ENCODE data around the gene GSK3B. TPM values are rescaled to one million over a fixed set of nuclear protein-coding genes. Genes with fewer than 3 reads are reported as not detected.

Gene GSK3B
- total and polyA plus RNA-seq, 3 experiments from 2014 or later: 20.0 to 38.0 (median 35.7) TPM

DNA sequence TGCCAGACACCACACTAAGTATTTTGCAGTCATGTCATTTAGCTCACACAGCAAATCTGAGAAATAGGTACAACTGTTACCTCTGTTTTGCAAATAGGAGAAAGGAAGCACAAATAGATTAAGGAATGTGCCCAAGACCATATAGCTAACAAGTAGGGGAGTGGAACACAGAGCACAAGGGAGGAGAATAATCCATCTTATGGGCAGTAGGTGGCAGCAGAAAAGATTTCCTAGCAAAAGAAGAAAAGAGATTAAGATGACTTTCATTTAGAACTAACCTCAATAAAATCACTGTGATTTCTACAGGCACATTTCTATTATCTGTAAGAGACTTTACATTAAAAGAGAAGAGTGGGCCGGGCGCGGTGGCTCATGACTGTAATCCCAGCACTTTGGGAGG, 263.2 kb downstream of the GSK3B start:
- no peaks in the 10 kb centered on the region for H3K9me3 ChIP-seq (ENCODE audit: low read length)
- H3K27me3 ChIP-seq (ENCODE audit: insufficient read depth, low read length, poor library complexity, severe bottlenecking): no peaks in the 10 kb centered on the region
- no peaks in the 10 kb centered on the region for H3K36me3 ChIP-seq (ENCODE audit: insufficient read depth, low read length)
- no peak for DNase-seq
- no peak overlapping the region for H3K27ac ChIP-seq (ENCODE audit: low read depth, low read length)
- H3K27me3 Mint-ChIP-seq: no peaks in the 10 kb centered on the region
- ChIA-PET CTCF (interaction anchor here (1.6 kb wide), 1 partner anchor 12 kb away, joined by 4 read pairs; no protein-coding TSS in a partner anchor), POLR2A (no interaction called here)
- H3K4me3 ChIP-seq (ENCODE audit: low read length): no peak overlapping the region
- H3K4me1 Mint-ChIP-seq: peaks cover 14 to 33% (median 19%) of the 10 kb centered on the region in 3 donors
- peaks cover 0 to 15% (median 10%) of the 10 kb centered on the region in 3 donors for H3K36me3 Mint-ChIP-seq
- peak overlapping the region in 2 of 8 donors; percentile 41 to 72 for H3K27ac Mint-ChIP-seq
- no peaks in the 10 kb centered on the region for H3K4me1 ChIP-seq (ENCODE audit: insufficient read depth, low read length)
- no peaks in the 10 kb centered on the region for H3K9me3 Mint-ChIP-seq
- H3K4me3 Mint-ChIP-seq: no peak overlapping the region

DNA sequence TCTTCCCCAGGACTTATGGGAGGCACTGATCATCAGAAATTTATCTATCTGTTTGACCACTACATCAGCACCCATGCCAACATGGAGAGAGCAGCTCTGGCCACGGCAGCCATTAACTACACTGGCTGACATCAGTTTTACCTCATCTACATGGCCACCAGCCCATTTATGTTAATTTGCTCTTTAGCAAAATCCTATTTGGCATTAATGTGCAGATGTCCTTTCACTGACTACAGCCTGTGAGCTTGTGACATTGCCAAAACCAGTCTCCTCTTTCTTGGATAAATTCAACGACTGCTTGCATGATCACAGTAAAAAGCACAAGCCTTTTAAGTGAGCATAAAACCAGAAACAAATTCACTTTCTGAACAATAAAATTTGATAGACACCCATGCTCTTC, 264.8 kb downstream of the GSK3B start:
- no peaks in the 10 kb centered on the region for H3K9me3 Mint-ChIP-seq
- ChIA-PET CTCF (interaction anchor here (1.6 kb wide), 1 partner anchor 10 kb away, joined by 4 read pairs; no protein-coding TSS in a partner anchor), POLR2A (no interaction called here)
- Histone ChIP-seq H3K36me3 (ENCODE audit: insufficient read depth, low read length) (no peaks in the 10 kb centered on the region), H3K4me1 (ENCODE audit: insufficient read depth, low read length) (no peaks in the 10 kb centered on the region), H3K27ac (ENCODE audit: low read depth, low read length) (no peak overlapping the region), H3K27me3 (ENCODE audit: insufficient read depth, low read length, poor library complexity, severe bottlenecking) (no peaks in the 10 kb centered on the region), H3K9me3 (ENCODE audit: low read length) (no peaks in the 10 kb centered on the region), H3K4me3 (ENCODE audit: low read length) (no peak overlapping the region)
- H3K27ac Mint-ChIP-seq: no peak overlapping the region
- H3K27me3 Mint-ChIP-seq: peaks cover 0 to 3% of the 10 kb centered on the region in 2 donors
- H3K4me3 Mint-ChIP-seq: no peak overlapping the region
- no peak for DNase-seq
- peaks cover 13 to 27% (median 14%) of the 10 kb centered on the region in 3 donors for H3K4me1 Mint-ChIP-seq
- H3K36me3 Mint-ChIP-seq: peaks cover 0 to 24% (median 9%) of the 10 kb centered on the region in 3 donors

DNA sequence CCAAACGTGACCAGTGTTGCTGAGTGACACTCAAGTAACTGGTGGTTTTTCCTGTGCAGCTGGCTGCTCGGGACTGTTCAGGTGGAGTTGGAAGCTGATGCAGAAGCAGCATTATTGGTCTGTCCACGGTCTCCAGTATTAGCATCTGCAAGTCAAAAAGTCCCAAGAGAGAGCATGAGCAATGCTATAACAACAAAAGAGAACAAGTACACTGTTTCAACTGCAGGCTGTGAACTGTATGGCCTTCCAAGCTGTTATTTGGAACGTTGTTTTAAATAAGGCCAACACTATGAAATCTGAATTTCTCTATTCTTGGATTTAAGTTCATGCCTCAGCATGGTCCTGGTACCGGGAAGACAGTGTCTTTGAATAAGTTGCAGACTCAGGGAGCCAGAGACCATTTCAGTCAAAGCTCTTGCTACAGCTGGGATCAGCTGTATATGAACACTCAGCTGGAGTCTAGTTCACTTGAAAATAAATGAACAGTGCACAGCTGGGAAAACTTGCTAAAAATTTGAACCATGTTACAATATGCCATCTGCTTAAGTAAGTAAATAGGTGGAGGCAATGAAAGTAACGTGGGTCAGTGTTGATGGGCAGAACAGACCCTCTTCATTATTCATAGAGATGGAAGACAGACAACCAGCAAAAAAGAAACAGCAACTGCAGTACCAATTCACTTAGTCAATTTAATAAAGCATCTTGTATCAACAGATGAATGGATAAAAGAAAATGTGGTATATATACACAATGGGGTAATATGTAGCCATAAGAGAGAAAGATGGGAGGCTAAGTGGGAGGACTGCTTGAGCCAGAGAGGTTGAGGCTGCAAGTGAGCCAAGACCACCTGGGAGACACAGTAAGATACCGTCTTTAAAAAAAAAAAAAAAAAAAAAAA, 267.3 kb downstream of the GSK3B start:
- no peak for DNase-seq
- peaks cover 10 to 16% (median 10%) of the 10 kb centered on the region in 3 donors for H3K4me1 Mint-ChIP-seq
- ChIA-PET POLR2A (interaction anchor here (0.6 kb wide), 1 partner anchor 24 kb away, joined by 3 read pairs; no protein-coding TSS in a partner anchor), CTCF (interaction anchor here (0.7 kb wide), 1 partner anchor 11 kb away, joined by 3 read pairs; no protein-coding TSS in a partner anchor)
- peak overlapping the region in 1 of 8 donors; percentile 83 for H3K27ac Mint-ChIP-seq
- no peaks in the 10 kb centered on the region for H3K27me3 ChIP-seq (ENCODE audit: insufficient read depth, low read length, poor library complexity, severe bottlenecking)
- peaks cover 0 to 3% of the 10 kb centered on the region in 2 donors for H3K27me3 Mint-ChIP-seq
- H3K36me3 Mint-ChIP-seq: peaks cover 0 to 22% (median 7%) of the 10 kb centered on the region in 3 donors
- no peaks in the 10 kb centered on the region for H3K36me3 ChIP-seq (ENCODE audit: insufficient read depth, low read length)
- H3K4me3 Mint-ChIP-seq: no peak overlapping the region
- H3K4me1 ChIP-seq (ENCODE audit: insufficient read depth, low read length): no peaks in the 10 kb centered on the region
- H3K9me3 ChIP-seq (ENCODE audit: low read length): no peaks in the 10 kb centered on the region
- H3K9me3 Mint-ChIP-seq: no peaks in the 10 kb centered on the region
- no peak overlapping the region for H3K4me3 ChIP-seq (ENCODE audit: low read length)
- no peak overlapping the region for H3K27ac ChIP-seq (ENCODE audit: low read depth, low read length)

DNA sequence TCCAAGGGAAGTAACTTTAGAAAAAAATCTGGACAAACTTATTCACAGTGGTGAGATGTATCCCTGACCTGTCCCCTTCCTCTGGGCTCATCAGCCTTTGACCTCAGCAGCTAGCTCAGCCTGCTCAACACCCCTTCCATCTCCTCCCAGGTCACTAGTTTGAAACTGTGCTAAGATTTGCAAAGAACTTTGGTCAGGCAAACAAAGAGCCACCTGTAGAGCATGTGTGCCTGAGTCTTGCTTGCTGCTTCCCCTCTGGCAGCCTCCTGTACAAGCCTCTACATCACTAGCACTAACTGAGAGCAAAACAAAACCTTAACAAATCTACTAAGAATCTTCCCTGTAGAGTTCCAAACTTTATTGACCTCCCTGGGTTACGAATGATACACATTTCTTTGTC, 268.4 kb downstream of the GSK3B start:
- Mint-ChIP-seq H3K27me3 (peaks cover 0 to 3% of the 10 kb centered on the region in 2 donors), H3K27ac (peak overlapping the region in 1 of 8 donors; percentile 64), H3K4me3 (no peak overlapping the region), H3K4me1 (peaks cover 8 to 12% (median 10%) of the 10 kb centered on the region in 3 donors), H3K9me3 (no peaks in the 10 kb centered on the region), H3K36me3 (peaks cover 0 to 22% (median 7%) of the 10 kb centered on the region in 3 donors)
- H3K4me3 ChIP-seq (ENCODE audit: low read length): no peak overlapping the region
- H3K4me1 ChIP-seq (ENCODE audit: insufficient read depth, low read length): no peaks in the 10 kb centered on the region
- no peak for DNase-seq
- no peaks in the 10 kb centered on the region for H3K9me3 ChIP-seq (ENCODE audit: low read length)
- no peaks in the 10 kb centered on the region for H3K27me3 ChIP-seq (ENCODE audit: insufficient read depth, low read length, poor library complexity, severe bottlenecking)
- ChIA-PET CTCF (no interaction called here), POLR2A (no interaction called here)
- no peaks in the 10 kb centered on the region for H3K36me3 ChIP-seq (ENCODE audit: insufficient read depth, low read length)
- no peak overlapping the region for H3K27ac ChIP-seq (ENCODE audit: low read depth, low read length)

DNA sequence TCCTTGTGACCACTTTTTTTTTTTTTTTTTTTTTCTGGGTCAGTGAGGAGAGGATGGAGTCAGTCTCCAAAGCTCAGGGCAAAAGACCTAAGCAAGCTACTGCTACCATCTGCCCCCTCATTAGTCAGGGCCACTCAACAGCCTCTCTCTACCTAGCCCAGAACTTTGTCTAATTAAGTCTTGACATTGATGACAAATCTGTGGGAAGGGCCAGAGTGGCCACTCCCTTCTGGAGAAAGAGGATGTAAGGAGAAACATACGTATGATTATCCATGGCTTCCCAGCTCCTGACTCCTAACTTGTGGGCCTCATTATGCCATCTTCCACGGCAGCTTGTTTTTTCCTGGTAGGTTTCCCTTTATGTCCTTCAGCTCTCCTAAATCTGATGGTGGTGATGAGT, 274.4 kb downstream of the GSK3B start:
- no peaks in the 10 kb centered on the region for H3K27me3 ChIP-seq (ENCODE audit: insufficient read depth, low read length, poor library complexity, severe bottlenecking)
- ChIA-PET POLR2A (no interaction called here), CTCF (interaction anchor here (1.0 to 3.1 kb wide), 4 partner anchors 10 to 327 kb away, joined by 3 to 8 read pairs (median 5); no protein-coding TSS in a partner anchor)
- no peaks in the 10 kb centered on the region for H3K4me1 ChIP-seq (ENCODE audit: insufficient read depth, low read length)
- Mint-ChIP-seq H3K27ac (peak overlapping the region in 1 of 8 donors; percentile 56), H3K36me3 (peaks cover 0 to 2% (median 2%) of the 10 kb centered on the region in 3 donors), H3K4me1 (peaks cover 0 to 5% (median 3%) of the 10 kb centered on the region in 3 donors), H3K27me3 (peaks cover 0 to 1% of the 10 kb centered on the region in 2 donors), H3K9me3 (no peaks in the 10 kb centered on the region), H3K4me3 (no peak overlapping the region)
- H3K9me3 ChIP-seq (ENCODE audit: low read length): no peaks in the 10 kb centered on the region
- H3K27ac ChIP-seq (ENCODE audit: low read depth, low read length): no peak overlapping the region
- H3K36me3 ChIP-seq (ENCODE audit: insufficient read depth, low read length): no peaks in the 10 kb centered on the region
- no peak for DNase-seq
- no peak overlapping the region for H3K4me3 ChIP-seq (ENCODE audit: low read length)

DNA sequence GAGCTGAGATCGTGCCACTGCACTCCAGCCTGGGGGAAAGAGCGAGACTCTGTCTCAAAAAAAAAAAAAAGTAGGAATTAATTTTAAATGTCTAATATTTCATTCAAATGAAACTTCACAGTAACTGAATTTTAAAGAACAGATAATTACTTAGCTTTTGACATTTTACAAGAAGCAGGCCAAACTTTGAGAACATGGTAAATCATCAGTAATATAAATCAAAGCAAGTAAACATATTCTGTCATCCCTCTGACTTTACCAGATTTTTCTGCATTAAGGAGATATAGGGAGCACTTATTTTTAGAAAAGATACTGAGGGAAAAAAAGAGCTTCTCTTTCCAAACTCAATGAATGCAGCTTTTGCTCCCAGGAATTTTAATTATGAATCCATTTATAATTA, 275.3 kb downstream of the GSK3B start:
- no peak overlapping the region for H3K4me3 Mint-ChIP-seq
- no peaks in the 10 kb centered on the region for H3K4me1 ChIP-seq (ENCODE audit: insufficient read depth, low read length)
- no peak overlapping the region for H3K4me3 ChIP-seq (ENCODE audit: low read length)
- H3K9me3 ChIP-seq (ENCODE audit: low read length): no peaks in the 10 kb centered on the region
- no peaks in the 10 kb centered on the region for H3K9me3 Mint-ChIP-seq
- H3K27ac Mint-ChIP-seq: no peak overlapping the region
- H3K4me1 Mint-ChIP-seq: peaks cover 0 to 5% (median 3%) of the 10 kb centered on the region in 3 donors
- peaks cover 0 to 2% (median 0%) of the 10 kb centered on the region in 3 donors for H3K36me3 Mint-ChIP-seq
- peaks cover 0 to 4% of the 10 kb centered on the region in 2 donors for H3K27me3 Mint-ChIP-seq
- H3K36me3 ChIP-seq (ENCODE audit: insufficient read depth, low read length): no peaks in the 10 kb centered on the region
- H3K27ac ChIP-seq (ENCODE audit: low read depth, low read length): no peak overlapping the region
- ChIA-PET CTCF (interaction anchor here (0.8 to 3.1 kb wide), 4 partner anchors 9 to 328 kb away, joined by 3 to 8 read pairs (median 5); no protein-coding TSS in a partner anchor), POLR2A (no interaction called here)
- no peaks in the 10 kb centered on the region for H3K27me3 ChIP-seq (ENCODE audit: insufficient read depth, low read length, poor library complexity, severe bottlenecking)
- DNase-seq: no peak

DNA sequence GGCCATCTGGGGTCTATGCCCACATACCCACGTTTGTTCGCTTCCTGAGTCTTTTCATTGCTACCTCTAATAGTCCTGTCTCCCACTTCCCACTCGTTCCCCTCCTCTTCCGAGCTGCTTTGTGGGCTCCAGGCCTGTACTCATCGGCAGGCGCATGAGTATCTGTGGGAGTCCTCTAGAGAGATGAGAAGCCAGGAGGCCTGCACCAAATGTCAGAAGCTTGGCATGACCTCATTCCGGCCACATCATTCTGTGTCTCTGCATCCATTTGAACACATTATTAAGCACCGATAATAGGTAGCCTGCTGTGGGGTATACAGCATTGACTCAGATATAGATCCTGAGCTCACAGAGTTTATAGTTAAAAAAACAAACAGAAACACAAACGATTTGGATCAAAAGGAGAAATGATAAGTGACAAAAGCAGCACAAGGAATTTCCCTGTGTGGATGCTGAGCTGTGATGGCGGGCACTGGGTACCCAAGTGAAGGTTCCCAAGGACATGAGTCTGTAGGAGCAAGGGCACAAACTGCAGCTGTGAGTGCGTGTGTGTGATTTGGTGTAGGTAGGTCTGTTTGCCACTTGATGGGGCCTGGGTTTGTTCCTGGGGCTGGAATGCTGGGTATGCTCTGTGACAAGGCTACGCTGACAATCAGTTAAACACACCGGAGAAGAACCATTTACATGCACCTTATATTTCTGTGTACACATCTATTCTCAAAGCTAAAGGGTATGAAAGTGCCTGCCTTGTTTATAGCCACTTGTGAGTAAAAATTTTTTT, 276.5 kb downstream of the GSK3B start:
- H3K27me3 ChIP-seq (ENCODE audit: insufficient read depth, low read length, poor library complexity, severe bottlenecking): no peaks in the 10 kb centered on the region
- H3K9me3 ChIP-seq (ENCODE audit: low read length): no peaks in the 10 kb centered on the region
- Mint-ChIP-seq H3K4me1 (peaks cover 0 to 5% (median 3%) of the 10 kb centered on the region in 3 donors), H3K27ac (no peak overlapping the region), H3K27me3 (peaks cover 0 to 4% of the 10 kb centered on the region in 2 donors), H3K4me3 (no peak overlapping the region), H3K9me3 (no peaks in the 10 kb centered on the region), H3K36me3 (no peaks in the 10 kb centered on the region)
- H3K36me3 ChIP-seq (ENCODE audit: insufficient read depth, low read length): no peaks in the 10 kb centered on the region
- POLR2A ChIA-PET: no interaction called here
- DNase-seq: no peak
- no peak overlapping the region for H3K27ac ChIP-seq (ENCODE audit: low read depth, low read length)
- CTCF ChIA-PET: no interaction called here
- H3K4me3 ChIP-seq (ENCODE audit: low read length): no peak overlapping the region
- H3K4me1 ChIP-seq (ENCODE audit: insufficient read depth, low read length): no peaks in the 10 kb centered on the region
